ENCODE results near the gene OR10H3.
"Not testable (repeated sequence)": the region's sequence is repeated elsewhere in the genome, so short reads cannot be mapped to it uniquely, and the experiment has no call there.

DNA sequence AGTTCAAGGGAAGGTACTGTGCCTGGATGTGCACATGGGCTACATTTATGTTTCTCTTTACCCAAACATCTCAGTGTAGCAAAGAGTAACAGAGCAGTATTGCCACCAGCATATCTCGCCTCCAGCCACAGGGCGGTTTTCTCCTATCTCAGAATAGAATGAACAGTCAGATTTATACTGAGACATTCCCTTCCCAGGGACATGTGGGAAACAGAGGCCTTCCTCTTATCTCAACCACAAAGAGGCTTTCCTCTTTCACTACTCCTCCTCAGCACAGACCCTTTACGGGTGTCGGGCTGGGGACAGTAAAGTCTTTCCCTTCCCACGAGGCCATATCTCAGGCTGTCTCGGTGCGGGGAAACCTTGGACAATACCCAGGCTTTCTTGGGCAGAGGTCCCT, 45.1 kb downstream of the OR10H3 start:
- TF ChIP-seq, protein P1, sequence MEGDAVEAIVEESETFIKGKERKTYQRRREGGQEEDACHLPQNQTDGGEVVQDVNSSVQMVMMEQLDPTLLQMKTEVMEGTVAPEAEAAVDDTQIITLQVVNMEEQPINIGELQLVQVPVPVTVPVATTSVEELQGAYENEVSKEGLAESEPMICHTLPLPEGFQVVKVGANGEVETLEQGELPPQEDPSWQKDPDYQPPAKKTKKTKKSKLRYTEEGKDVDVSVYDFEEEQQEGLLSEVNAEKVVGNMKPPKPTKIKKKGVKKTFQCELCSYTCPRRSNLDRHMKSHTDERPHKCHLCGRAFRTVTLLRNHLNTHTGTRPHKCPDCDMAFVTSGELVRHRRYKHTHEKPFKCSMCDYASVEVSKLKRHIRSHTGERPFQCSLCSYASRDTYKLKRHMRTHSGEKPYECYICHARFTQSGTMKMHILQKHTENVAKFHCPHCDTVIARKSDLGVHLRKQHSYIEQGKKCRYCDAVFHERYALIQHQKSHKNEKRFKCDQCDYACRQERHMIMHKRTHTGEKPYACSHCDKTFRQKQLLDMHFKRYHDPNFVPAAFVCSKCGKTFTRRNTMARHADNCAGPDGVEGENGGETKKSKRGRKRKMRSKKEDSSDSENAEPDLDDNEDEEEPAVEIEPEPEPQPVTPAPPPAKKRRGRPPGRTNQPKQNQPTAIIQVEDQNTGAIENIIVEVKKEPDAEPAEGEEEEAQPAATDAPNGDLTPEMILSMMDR (conservative IDR thresholded peaks at IDR 0.05 in 1 of 2, IDR thresholded peaks at IDR 0.05 in 1 of 2; ENCODE audit: extremely low read depth in 1 of 2, insufficient read depth in 1 of 2, low read depth in 1 of 2, low read length in 2 of 2): not testable (repeated sequence)
- TF ChIP-seq EZH2 (IDR thresholded peaks at IDR 0.05; ENCODE audit: borderline replicate concordance, low read length): not testable (repeated sequence)
